Skeletal muscle tissue (tissue), 4 donors: Measurements from ENCODE around the gene CCDC192. TPM values are rescaled to one million over a fixed set of nuclear protein-coding genes. Genes with fewer than 3 reads are reported as not detected.
"Not testable (repeated sequence)": the region's sequence is repeated elsewhere in the genome, so short reads cannot be mapped to it uniquely, and the experiment has no call there.

ENCODE experiments used
- H3K27ac ChIP-seq: one replicate; pipeline ENCODE4 v1.7.0; 2013; ENCODE audit warnings: mild to moderate bottlenecking, low read depth, low read length, inconsistent platforms
- H3K27me3 ChIP-seq, 3 donors: one replicate each; pipeline ENCODE4 v1.7.0; 2013; ENCODE audit warnings: low read length in 3 of 3; ENCODE audit not compliant: control insufficient read depth in 3 of 3, insufficient read depth in 3 of 3
- H3K36me3 ChIP-seq, 3 donors: one replicate each; pipeline ENCODE4 v1.7.0; 2013; ENCODE audit warnings: low read length in 3 of 3; ENCODE audit not compliant: control insufficient read depth in 3 of 3, insufficient read depth in 3 of 3
- H3K4me1 ChIP-seq, 3 donors: one replicate each; pipeline ENCODE4 v1.7.0; 2013; ENCODE audit warnings: low read length in 3 of 3, mild to moderate bottlenecking in 3 of 3; ENCODE audit not compliant: control insufficient read depth in 3 of 3, insufficient read depth in 3 of 3
- H3K4me3 ChIP-seq, 3 donors: one replicate each; pipeline ENCODE4 v1.7.0; 2013; ENCODE audit warnings: low read length in 3 of 3
- H3K9ac ChIP-seq, 3 donors: one replicate each; pipeline ENCODE4 v1.7.0; 2013; ENCODE audit warnings: low read length in 3 of 3, mild to moderate bottlenecking in 3 of 3, moderate library complexity in 2 of 3, low read depth in 1 of 3
- H3K9me3 ChIP-seq, 3 donors: one replicate each; pipeline ENCODE4 v1.7.0; 2013; ENCODE audit warnings: low read length in 3 of 3; ENCODE audit not compliant: control insufficient read depth in 3 of 3
- total RNA-seq: library from RNA; depleted of rRNA; stranded (reverse); fragments of >200 nt; gene quantifications from one replicate; pipeline ENCODE4 v1.2.3, GENCODE V29; 2014
- donor health status: Osteomylitis.

The CCDC192 gene
- total RNA-seq, 1 donor from 2014 or later, result not detected

DNA sequence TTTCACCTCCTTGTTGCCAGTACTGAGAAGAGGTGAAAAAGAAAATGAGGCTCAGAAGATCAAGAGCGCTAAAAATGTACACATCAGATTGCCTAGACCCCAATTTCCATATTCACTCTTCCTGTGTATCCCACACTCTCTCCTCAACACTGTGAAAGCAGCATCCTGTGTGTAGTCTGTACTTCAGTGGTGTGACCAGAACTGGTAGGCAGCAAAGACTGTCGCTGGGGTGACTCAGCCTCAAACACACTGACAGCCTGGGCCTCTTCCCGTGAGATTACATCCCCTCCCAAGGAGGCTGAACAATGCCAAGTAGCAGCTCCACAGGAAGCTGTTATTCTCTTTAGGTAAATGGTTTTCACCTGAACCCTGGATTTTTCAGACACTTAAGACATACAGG is 135.5 kb downstream of the CCDC192 start:
- no peak overlapping the region for H3K27ac ChIP-seq
- H3K27me3 ChIP-seq, result no peaks in the 10 kb centered on the region
- no peaks in the 10 kb centered on the region for H3K36me3 ChIP-seq
- no peaks in the 10 kb centered on the region for H3K4me1 ChIP-seq
- H3K9ac ChIP-seq, result no peak overlapping the region
- H3K4me3 ChIP-seq, result no peak overlapping the region
- no peaks in the 10 kb centered on the region for H3K9me3 ChIP-seq

- Histone ChIP-seq H3K27ac (no peak overlapping the region), H3K36me3 (no peaks in the 10 kb centered on the region), H3K27me3 (no peaks in the 10 kb centered on the region), H3K9ac (no peak overlapping the region), H3K4me3 (no peak overlapping the region), H3K4me1 (no peaks in the 10 kb centered on the region), H3K9me3 (no peaks in the 10 kb centered on the region)
Observed at GRCh38 chr5:127839072-127839471, 135.9 kb downstream of the CCDC192 start.

DNA sequence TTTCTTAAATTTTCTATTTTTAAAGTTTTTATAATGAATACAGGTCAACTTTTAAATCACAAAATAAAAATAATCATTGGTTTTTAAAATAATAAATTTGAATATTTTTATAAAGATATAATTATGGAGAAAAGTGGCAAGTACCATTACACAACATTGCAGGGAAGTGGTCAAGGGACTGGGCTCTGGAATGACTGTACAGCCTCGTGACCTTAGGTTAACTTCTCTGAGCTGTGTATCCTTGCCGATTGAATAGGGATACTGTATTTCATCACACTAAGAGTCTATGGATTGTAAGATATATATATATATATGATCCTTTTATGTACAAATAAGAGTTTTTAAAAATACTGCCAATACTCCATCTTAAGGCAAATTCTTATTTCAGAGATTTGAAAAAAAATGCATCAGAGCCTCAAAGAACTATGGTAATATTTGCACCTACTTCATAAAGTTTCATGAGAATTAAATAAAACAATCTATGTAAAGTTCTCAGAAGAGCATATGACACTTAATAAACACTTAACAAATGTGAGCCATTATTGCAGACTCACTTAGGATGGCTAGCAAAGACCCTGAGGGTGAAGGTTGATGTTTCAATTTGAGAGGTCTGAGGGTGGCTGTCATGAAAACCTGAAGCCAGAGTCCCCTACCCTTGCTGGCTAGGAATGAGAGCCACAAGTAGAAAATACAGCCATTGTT is 136.5 kb downstream of the CCDC192 start:
- no peak overlapping the region for H3K27ac ChIP-seq
- H3K9me3 ChIP-seq, result no peaks in the 10 kb centered on the region
- no peak overlapping the region for H3K9ac ChIP-seq
- no peaks in the 10 kb centered on the region for H3K36me3 ChIP-seq
- no peak overlapping the region for H3K4me3 ChIP-seq
- no peaks in the 10 kb centered on the region for H3K27me3 ChIP-seq
- peaks cover 0 to 4% (median 2%) of the 10 kb centered on the region in 3 donors for H3K4me1 ChIP-seq

DNA sequence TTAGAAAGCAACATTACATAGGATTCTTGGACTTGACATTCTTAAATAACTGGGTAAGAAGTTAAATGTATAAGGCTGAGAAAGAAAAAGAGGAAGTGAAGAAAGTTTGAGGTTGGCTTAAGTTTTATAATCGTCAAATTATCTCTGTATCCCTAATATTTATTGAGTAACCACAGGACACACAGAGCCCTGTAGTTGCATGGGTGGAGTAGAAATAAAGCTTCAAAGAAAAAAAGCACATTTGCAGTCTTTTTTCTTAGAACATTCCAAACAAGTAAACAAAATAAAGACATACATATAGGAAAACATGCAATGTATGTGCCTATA is 137.0 kb downstream of the CCDC192 start:
- no peaks in the 10 kb centered on the region for H3K9me3 ChIP-seq
- peaks cover 0 to 5% (median 2%) of the 10 kb centered on the region in 3 donors for H3K4me1 ChIP-seq
- H3K9ac ChIP-seq, result no peak overlapping the region
- no peak overlapping the region for H3K27ac ChIP-seq
- no peaks in the 10 kb centered on the region for H3K27me3 ChIP-seq
- no peak overlapping the region for H3K4me3 ChIP-seq
- H3K36me3 ChIP-seq, result no peaks in the 10 kb centered on the region

DNA sequence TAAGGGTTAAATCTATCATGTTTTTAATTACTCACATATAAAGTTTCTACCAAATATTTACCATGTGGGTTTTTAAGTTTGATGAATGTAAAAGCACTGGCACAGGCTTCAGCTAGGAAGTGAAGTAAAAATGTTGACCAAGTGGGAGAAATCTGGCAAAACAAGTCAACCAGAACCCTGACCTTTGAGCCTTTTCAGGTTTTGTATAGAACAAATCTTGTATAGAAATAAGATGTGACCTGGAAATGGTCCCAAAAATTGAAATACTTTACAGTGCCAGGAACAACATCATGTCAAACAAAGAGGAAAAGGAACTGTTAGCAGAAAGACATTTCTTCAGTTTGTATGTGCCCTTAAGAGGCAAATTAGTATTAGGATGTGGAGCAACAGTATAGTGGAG is 137.6 kb downstream of the CCDC192 start:
- Histone ChIP-seq H3K27ac (no peak overlapping the region), H3K4me1 (peaks cover 0 to 5% (median 2%) of the 10 kb centered on the region in 3 donors), H3K27me3 (no peaks in the 10 kb centered on the region), H3K36me3 (no peaks in the 10 kb centered on the region), H3K9me3 (no peaks in the 10 kb centered on the region), H3K4me3 (no peak overlapping the region), H3K9ac (no peak overlapping the region)

DNA sequence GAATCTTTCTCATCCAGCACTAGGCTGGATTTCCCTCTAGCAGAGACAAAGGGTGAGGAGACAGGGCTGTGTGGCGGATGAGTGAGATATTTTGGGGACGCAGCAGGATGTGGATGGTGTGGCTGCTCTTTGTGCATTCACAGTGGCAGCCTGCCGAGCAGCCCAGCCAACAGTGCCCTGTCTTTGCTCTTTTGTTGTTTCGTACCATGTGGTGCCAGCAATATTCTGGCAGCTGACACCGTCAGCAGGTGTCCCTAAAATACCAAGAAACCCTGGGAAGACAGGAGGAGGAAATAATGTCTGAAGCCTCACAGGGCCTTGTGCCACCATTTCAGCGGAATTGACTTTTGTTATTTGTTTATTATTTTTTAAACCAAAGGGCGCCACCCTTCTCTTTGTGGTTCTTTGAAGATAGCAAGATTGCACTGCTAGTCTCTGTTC is 141.4 kb downstream of the CCDC192 start:
- no peak overlapping the region for H3K4me3 ChIP-seq
- no peaks in the 10 kb centered on the region for H3K9me3 ChIP-seq
- no peak overlapping the region for H3K27ac ChIP-seq
- H3K4me1 ChIP-seq, result peaks cover 0 to 5% (median 2%) of the 10 kb centered on the region in 3 donors
- no peaks in the 10 kb centered on the region for H3K27me3 ChIP-seq
- H3K36me3 ChIP-seq, result no peaks in the 10 kb centered on the region
- H3K9ac ChIP-seq, result no peak overlapping the region

DNA sequence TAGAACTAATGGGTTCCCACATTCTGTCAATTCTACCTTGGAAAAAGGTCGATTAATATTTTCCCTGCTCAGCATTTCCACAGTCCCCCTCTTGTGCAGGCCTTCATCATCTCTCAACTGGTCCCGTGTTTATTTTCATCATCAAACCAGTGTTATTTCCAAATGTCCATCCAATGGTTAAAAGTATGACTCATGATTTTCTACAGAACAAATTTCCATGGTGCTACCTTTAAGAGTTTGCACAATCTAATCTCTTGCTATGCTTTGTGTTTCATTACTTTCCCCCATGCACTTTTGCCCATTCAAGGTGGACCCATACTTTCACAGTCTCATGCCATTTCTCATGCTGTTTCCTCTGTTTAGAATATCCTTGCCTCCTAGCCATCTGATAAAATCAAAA is 143.7 kb downstream of the CCDC192 start:
- H3K4me3 ChIP-seq, result no peak overlapping the region
- H3K9ac ChIP-seq, result no peak overlapping the region
- peaks cover 0 to 5% (median 2%) of the 10 kb centered on the region in 3 donors for H3K4me1 ChIP-seq
- H3K27me3 ChIP-seq, result no peaks in the 10 kb centered on the region
- no peaks in the 10 kb centered on the region for H3K9me3 ChIP-seq
- H3K27ac ChIP-seq, result no peak overlapping the region
- no peaks in the 10 kb centered on the region for H3K36me3 ChIP-seq

- not testable (repeated sequence) for H3K9me3 ChIP-seq, H3K9ac ChIP-seq, H3K36me3 ChIP-seq, H3K4me3 ChIP-seq, H3K27me3 ChIP-seq, H3K4me1 ChIP-seq, H3K27ac ChIP-seq
Observed at GRCh38 chr5:127847641-127848040, 144.4 kb downstream of the CCDC192 start.

- Histone ChIP-seq H3K36me3 (no peaks in the 10 kb centered on the region), H3K9ac (no peak overlapping the region), H3K9me3 (no peaks in the 10 kb centered on the region), H3K4me1 (peaks cover 0 to 5% (median 2%) of the 10 kb centered on the region in 3 donors), H3K27me3 (no peaks in the 10 kb centered on the region), H3K27ac (no peak overlapping the region), H3K4me3 (no peak overlapping the region)
Observed at GRCh38 chr5:127848098-127848497, 144.9 kb downstream of the CCDC192 start.

- Histone ChIP-seq H3K36me3 (no peaks in the 10 kb centered on the region), H3K27me3 (no peaks in the 10 kb centered on the region), H3K4me1 (peaks cover 0 to 3% (median 2%) of the 10 kb centered on the region in 3 donors), H3K4me3 (no peak overlapping the region), H3K27ac (no peak overlapping the region), H3K9ac (no peak overlapping the region), H3K9me3 (no peaks in the 10 kb centered on the region)
Observed at GRCh38 chr5:127849408-127849807, 146.2 kb downstream of the CCDC192 start.
